ENCODE measurements around the gene WDPCP.
"Not testable (repeated sequence)": the region's sequence is repeated elsewhere in the genome, so short reads cannot be mapped to it uniquely, and the experiment has no call there.

WDPCP gene

GRCh38 chr2:63494100-63494499 is 94.2 kb downstream of the WDPCP start:
- Histone ChIP-seq H3K4me3 (ENCODE audit: low read length) (no peak overlapping the region), H3K36me3 (ENCODE audit: control insufficient read depth, insufficient read depth, low read length, severe bottlenecking) (no peaks in the 10 kb centered on the region), H3K27me3 (replicated peaks; ENCODE audit: control insufficient read depth, insufficient read depth, low read length) (no peaks in the 10 kb centered on the region), H3K4me1 (ENCODE audit: control insufficient read depth, insufficient read depth, low read length) (peaks cover 3% of the 10 kb centered on the region), H3K9me3 (ENCODE audit: control insufficient read depth, low read length) (no peaks in the 10 kb centered on the region), H3K9ac (ENCODE audit: low read length) (no peak overlapping the region)
- no peak for DNase-seq (ENCODE audit: low read depth)

- no peaks in the 10 kb centered on the region for H3K9me3 ChIP-seq (ENCODE audit: control insufficient read depth, low read length)
- H3K4me1 ChIP-seq (ENCODE audit: control insufficient read depth, insufficient read depth, low read length), result peaks cover 3% of the 10 kb centered on the region
- no peaks in the 10 kb centered on the region for H3K36me3 ChIP-seq (ENCODE audit: control insufficient read depth, insufficient read depth, low read length, severe bottlenecking)
- no peak overlapping the region for H3K4me3 ChIP-seq (ENCODE audit: low read length)
- H3K27me3 ChIP-seq (replicated peaks; ENCODE audit: control insufficient read depth, insufficient read depth, low read length), result no peaks in the 10 kb centered on the region
- no peak overlapping the region for H3K9ac ChIP-seq (ENCODE audit: low read length)
- DNase-seq (ENCODE audit: low read depth), result peak; percentile 74
Observed at GRCh38 chr2:63488118-63488713, 100.1 kb downstream of the WDPCP start.

- no peak for DNase-seq (ENCODE audit: low read depth)
Observed at GRCh38 chr2:63486861-63487290, 101.4 kb downstream of the WDPCP start.

GRCh38 chr2:63484901-63485300 is 103.4 kb downstream of the WDPCP start:
- no peak overlapping the region for H3K9ac ChIP-seq (ENCODE audit: low read length)
- no peaks in the 10 kb centered on the region for H3K4me1 ChIP-seq (ENCODE audit: control insufficient read depth, insufficient read depth, low read length)
- H3K27me3 ChIP-seq (replicated peaks; ENCODE audit: control insufficient read depth, insufficient read depth, low read length), result no peaks in the 10 kb centered on the region
- no peaks in the 10 kb centered on the region for H3K36me3 ChIP-seq (ENCODE audit: control insufficient read depth, insufficient read depth, low read length, severe bottlenecking)
- no peak overlapping the region for H3K4me3 ChIP-seq (ENCODE audit: low read length)
- no peak for DNase-seq (ENCODE audit: low read depth)
- no peaks in the 10 kb centered on the region for H3K9me3 ChIP-seq (ENCODE audit: control insufficient read depth, low read length)

More at GRCh38 chr2:63486861-63487290, 101.4 kb downstream of the WDPCP start:
- peaks cover 3% of the 10 kb centered on the region for H3K4me1 ChIP-seq (ENCODE audit: control insufficient read depth, insufficient read depth, low read length)
- H3K36me3 ChIP-seq (ENCODE audit: control insufficient read depth, insufficient read depth, low read length, severe bottlenecking), result no peaks in the 10 kb centered on the region
- no peak overlapping the region for H3K4me3 ChIP-seq (ENCODE audit: low read length)
- H3K27me3 ChIP-seq (replicated peaks; ENCODE audit: control insufficient read depth, insufficient read depth, low read length), result no peaks in the 10 kb centered on the region
- H3K9ac ChIP-seq (ENCODE audit: low read length), result no peak overlapping the region
- no peaks in the 10 kb centered on the region for H3K9me3 ChIP-seq (ENCODE audit: control insufficient read depth, low read length)

- Histone ChIP-seq H3K9me3 (ENCODE audit: control insufficient read depth, low read length) (no peaks in the 10 kb centered on the region), H3K4me1 (ENCODE audit: control insufficient read depth, insufficient read depth, low read length) (no peaks in the 10 kb centered on the region), H3K36me3 (ENCODE audit: control insufficient read depth, insufficient read depth, low read length, severe bottlenecking) (no peaks in the 10 kb centered on the region), H3K4me3 (ENCODE audit: low read length) (no peak overlapping the region), H3K27me3 (replicated peaks; ENCODE audit: control insufficient read depth, insufficient read depth, low read length) (no peaks in the 10 kb centered on the region), H3K9ac (ENCODE audit: low read length) (no peak overlapping the region)
- no peak for DNase-seq (ENCODE audit: low read depth)
Observed at GRCh38 chr2:63484481-63484880, 103.8 kb downstream of the WDPCP start.

GRCh38 chr2:63477686-63478085 is 110.6 kb downstream of the WDPCP start:
- Histone ChIP-seq H3K4me1 (ENCODE audit: control insufficient read depth, insufficient read depth, low read length) (no peaks in the 10 kb centered on the region), H3K9me3 (ENCODE audit: control insufficient read depth, low read length) (no peaks in the 10 kb centered on the region), H3K4me3 (ENCODE audit: low read length) (no peak overlapping the region), H3K36me3 (ENCODE audit: control insufficient read depth, insufficient read depth, low read length, severe bottlenecking) (no peaks in the 10 kb centered on the region), H3K9ac (ENCODE audit: low read length) (no peak overlapping the region), H3K27me3 (replicated peaks; ENCODE audit: control insufficient read depth, insufficient read depth, low read length) (no peaks in the 10 kb centered on the region)
- DNase-seq (ENCODE audit: low read depth), result no peak

GRCh38 chr2:63469313-63469712 is 119.0 kb downstream of the WDPCP start:
- H3K4me1 ChIP-seq (ENCODE audit: control insufficient read depth, insufficient read depth, low read length); H3K4me3 ChIP-seq (ENCODE audit: low read length); DNase-seq (ENCODE audit: low read depth); H3K9me3 ChIP-seq (ENCODE audit: control insufficient read depth, low read length); H3K9ac ChIP-seq (ENCODE audit: low read length); H3K36me3 ChIP-seq (ENCODE audit: control insufficient read depth, insufficient read depth, low read length, severe bottlenecking); H3K27me3 ChIP-seq (replicated peaks; ENCODE audit: control insufficient read depth, insufficient read depth, low read length): not testable (repeated sequence)

- DNase-seq (ENCODE audit: low read depth), result peak; percentile 45
- H3K9me3 ChIP-seq (ENCODE audit: control insufficient read depth, low read length), result no peaks in the 10 kb centered on the region
- peaks cover 6% of the 10 kb centered on the region for H3K36me3 ChIP-seq (ENCODE audit: control insufficient read depth, insufficient read depth, low read length, severe bottlenecking)
- no peak overlapping the region for H3K9ac ChIP-seq (ENCODE audit: low read length)
- H3K4me3 ChIP-seq (ENCODE audit: low read length), result no peak overlapping the region
- H3K4me1 ChIP-seq (ENCODE audit: control insufficient read depth, insufficient read depth, low read length), result peaks cover 5% of the 10 kb centered on the region
- no peaks in the 10 kb centered on the region for H3K27me3 ChIP-seq (replicated peaks; ENCODE audit: control insufficient read depth, insufficient read depth, low read length)
Observed at GRCh38 chr2:63465633-63466032, 122.6 kb downstream of the WDPCP start.

GRCh38 chr2:63463142-63463541 is 125.1 kb downstream of the WDPCP start:
- H3K36me3 ChIP-seq (ENCODE audit: control insufficient read depth, insufficient read depth, low read length, severe bottlenecking), result peaks cover 6% of the 10 kb centered on the region
- no peaks in the 10 kb centered on the region for H3K9me3 ChIP-seq (ENCODE audit: control insufficient read depth, low read length)
- no peaks in the 10 kb centered on the region for H3K27me3 ChIP-seq (replicated peaks; ENCODE audit: control insufficient read depth, insufficient read depth, low read length)
- no peak for DNase-seq (ENCODE audit: low read depth)
- H3K9ac ChIP-seq (ENCODE audit: low read length), result no peak overlapping the region
- peaks cover 5% of the 10 kb centered on the region for H3K4me1 ChIP-seq (ENCODE audit: control insufficient read depth, insufficient read depth, low read length)
- no peak overlapping the region for H3K4me3 ChIP-seq (ENCODE audit: low read length)

GRCh38 chr2:63446658-63447057 is 141.6 kb downstream of the WDPCP start:
- H3K9ac ChIP-seq (ENCODE audit: low read length), result no peak overlapping the region
- no peak for DNase-seq (ENCODE audit: low read depth)
- no peaks in the 10 kb centered on the region for H3K9me3 ChIP-seq (ENCODE audit: control insufficient read depth, low read length)
- no peak overlapping the region for H3K4me3 ChIP-seq (ENCODE audit: low read length)
- H3K27me3 ChIP-seq (replicated peaks; ENCODE audit: control insufficient read depth, insufficient read depth, low read length), result no peaks in the 10 kb centered on the region
- H3K4me1 ChIP-seq (ENCODE audit: control insufficient read depth, insufficient read depth, low read length), result no peaks in the 10 kb centered on the region
- no peaks in the 10 kb centered on the region for H3K36me3 ChIP-seq (ENCODE audit: control insufficient read depth, insufficient read depth, low read length, severe bottlenecking)

- Histone ChIP-seq H3K27me3 (replicated peaks; ENCODE audit: control insufficient read depth, insufficient read depth, low read length) (no peaks in the 10 kb centered on the region), H3K9ac (ENCODE audit: low read length) (no peak overlapping the region), H3K36me3 (ENCODE audit: control insufficient read depth, insufficient read depth, low read length, severe bottlenecking) (no peaks in the 10 kb centered on the region), H3K9me3 (ENCODE audit: control insufficient read depth, low read length) (no peaks in the 10 kb centered on the region), H3K4me1 (ENCODE audit: control insufficient read depth, insufficient read depth, low read length) (no peaks in the 10 kb centered on the region), H3K4me3 (ENCODE audit: low read length) (no peak overlapping the region)
- no peak for DNase-seq (ENCODE audit: low read depth)
Observed at GRCh38 chr2:63444565-63445288, 143.6 kb downstream of the WDPCP start.

Data from adipocyte (in vitro differentiated cells).